Activated T-cell treated with anti-CD3 and anti-CD28 coated beads for 24 hours (primary cell): Measurements from ENCODE around the gene FDXR.

Source experiments
- DNase-seq: peaks from one replicate; pipeline ENCODE4 v3.0.0-alpha.2; 2020; ENCODE audit warnings: low read depth

The FDXR gene

DNA sequence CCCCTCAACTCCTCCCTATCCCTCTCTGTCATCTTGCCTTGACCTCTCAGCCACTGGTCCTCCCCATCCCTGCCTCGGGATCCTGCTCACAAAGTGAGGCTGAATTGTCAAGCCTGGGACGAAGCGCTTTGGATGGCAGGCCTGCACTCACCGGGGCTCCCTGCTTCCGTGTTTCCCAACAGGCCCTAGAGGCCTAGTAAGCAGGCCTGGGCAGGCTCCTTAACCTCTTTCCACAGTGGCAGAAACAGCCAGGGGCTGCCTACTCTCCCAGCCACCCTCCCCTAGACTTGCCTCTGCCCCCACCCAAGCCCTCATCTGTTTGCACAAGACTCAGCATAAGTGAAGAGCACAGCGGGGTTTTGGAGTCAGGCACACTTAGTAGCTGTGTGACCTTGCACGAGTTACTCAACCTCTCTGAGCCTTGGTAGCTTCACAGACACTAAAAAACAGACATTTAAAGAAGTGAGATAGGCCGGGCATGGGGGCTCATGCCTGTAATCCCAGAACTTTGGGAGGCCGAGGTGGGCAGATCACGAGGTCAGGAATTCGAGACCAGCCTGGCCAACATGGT lies 25.7 kb upstream of the FDXR start:
- no peak for DNase-seq

DNA sequence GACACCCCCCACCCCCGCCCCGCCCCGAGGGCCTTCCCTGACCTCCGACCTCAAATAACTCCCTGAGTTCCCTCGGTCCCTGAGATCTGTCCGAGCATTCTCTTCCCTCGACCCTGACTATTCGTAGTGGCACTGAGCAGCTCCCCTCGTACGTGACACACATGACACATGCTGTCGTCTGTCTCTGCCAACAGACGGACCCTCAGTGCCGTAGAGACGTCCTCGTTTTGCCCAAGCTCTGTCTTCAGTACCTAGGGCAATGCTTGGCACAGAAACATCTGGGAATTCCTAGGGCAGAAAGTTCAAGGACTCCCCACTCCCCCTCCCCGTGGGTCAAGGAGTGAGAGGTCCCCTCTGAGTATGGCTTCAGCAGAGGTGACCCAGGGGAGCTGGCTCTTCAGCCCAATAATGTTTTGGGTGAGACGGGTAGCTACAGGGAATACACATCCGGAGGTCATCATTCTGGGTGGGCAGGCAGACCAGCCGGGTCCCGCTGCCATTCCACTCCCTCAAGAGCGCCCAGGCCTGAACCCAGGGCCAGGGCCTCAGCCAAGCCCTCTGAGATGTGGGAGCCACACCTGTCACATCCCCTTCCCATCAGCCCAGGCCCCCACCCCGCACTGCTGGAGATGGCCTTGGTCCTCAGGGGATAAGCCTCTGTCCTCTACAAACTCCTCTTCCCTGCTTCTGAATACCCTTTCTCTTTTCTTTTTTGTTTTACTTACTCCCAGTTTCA lies 21.3 kb upstream of the FDXR start:
- DNase-seq, result no peak

GRCh38 chr17:74892974-74893911 lies 20.4 kb upstream of the FDXR start, which contains the start of gene FADS6:
FADS6 (minus strand) TSS chr17:74893633; CDS start chr17:74893595, 38 bp downstream.
- DNase-seq, result no peak

DNA sequence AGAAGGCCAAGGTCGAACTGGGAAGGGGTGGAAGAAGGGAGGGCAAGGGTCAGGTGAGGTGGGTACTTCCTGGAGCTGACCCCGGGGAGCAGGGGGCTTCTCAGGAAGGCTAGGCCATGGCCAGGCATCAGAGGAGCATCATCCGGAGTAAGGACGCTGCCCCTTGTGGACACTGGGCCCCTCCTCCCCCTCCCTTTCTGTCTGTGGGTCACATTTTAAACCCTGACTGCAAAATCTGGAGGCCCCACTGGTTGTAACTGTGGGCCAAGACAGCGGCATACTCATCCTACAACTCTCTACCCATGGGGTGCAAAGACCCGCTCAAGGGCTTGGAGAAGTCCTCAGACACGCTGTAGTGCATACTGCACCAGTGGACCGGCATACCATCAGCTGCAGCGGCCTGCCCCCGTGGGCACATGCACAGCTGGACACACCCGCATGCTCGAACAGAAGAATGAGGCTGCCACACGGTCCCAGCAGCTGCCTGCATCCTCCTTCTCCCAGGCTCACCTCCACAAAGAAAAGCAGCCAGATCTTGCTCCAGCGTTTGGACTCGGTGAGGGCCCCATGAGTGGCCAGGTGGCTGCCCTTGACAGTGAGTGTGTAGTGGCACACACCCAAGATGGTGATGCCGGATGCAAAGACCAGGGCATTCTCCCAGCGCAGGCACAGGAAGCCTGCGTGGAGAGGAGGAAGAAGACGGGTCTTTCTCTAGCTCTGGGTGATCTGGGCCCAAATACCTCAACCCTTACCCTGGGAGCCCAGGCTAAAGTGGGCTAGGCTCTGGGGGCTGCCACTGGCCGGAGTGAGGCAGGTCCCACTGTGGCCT lies 19.4 kb upstream of the FDXR start:
- no peak for DNase-seq

DNA sequence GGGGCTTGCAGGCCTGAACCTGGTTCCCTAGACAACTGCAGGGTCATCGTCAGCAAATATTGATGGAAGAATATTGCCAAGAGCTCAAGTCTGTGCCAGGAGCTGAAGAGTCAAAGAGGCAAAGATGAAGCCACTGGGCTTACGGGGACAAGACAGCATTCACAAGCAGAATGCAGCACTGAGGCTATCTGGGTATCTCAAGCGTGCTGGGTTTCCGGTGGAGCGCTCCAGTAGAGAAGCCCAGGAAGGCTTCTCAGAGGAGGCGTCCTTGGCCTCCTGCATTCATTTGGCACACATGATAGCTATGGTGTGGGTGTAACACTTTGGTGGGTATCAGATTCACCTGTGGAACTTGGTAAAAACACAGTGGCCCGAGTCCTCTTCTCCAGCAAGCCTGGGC lies 17.8 kb upstream of the FDXR start:
- no peak for DNase-seq

DNA sequence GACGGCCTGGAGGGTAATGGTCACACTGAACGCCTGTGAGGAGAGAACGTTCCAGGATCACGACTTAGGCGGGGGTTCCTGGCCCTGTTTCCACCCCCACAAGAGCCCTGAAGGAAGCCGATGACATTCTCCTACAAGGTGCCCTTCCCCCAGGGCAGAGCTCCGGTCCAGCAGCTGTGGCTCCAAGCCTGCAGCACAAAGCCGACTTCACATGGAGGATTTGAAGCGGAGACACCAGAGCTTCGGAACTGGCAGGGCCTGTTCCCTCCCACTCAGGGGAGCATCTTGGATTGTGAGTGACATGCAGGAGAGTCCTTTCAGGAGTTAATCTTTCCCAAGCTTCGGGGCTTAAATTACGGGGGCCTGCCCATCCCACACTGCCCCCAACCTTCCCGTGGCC lies 15.7 kb upstream of the FDXR start:
- no peak for DNase-seq

DNA sequence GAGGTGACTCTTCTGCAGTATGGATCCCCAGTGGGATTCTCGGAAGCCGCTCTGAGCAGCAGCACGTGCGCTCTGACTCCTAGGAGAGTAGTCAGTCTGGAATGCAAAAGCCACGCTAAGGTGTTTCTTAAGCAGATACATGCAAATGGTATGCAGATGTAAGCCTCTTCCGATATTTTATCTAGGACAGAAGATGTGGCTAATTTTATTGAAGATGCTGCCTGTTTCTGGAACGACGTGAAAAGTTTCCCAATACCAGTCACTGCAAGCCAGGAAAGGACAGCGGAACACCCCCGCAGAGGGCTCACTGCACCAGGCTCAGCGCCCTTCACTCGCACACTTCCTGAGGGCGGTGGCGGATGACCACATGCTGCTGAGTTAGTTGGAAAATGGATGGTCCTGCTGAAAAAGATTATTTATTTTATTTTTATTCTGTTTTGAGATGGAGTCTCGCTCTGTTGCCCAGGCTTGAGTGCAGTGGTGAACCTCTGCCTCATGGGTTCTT lies 10.5 kb upstream of the FDXR start:
- DNase-seq, result no peak

GRCh38 chr17:74882517-74883240 lies 9.9 kb upstream of the FDXR start:
- DNase-seq, result no peak

- DNase-seq, result no peak
These were observed 8.3 kb upstream of the FDXR start for GRCh38 chr17:74881073-74881472.

GRCh38 chr17:74879308-74879707 lies 6.5 kb upstream of the FDXR start:
- no peak for DNase-seq

DNA sequence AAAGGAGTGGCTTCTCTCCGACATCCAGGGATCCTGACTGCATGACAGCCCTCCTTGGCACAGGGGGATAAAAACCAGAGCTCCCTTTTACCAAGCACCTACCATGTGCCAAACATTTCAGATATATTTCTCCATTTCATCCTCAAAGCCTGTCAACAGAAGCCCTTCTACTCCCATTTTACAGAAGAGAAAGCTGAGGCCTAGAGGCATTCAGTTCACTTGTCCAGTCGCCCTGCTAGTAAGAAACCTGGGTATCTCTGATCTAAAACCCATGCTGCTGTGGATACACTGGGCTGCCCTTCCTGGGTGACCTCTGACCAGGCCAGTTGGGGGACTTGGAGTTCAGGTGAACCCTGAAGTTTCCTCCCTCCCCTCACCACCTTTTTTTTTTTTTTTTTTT lies 5.9 kb upstream of the FDXR start:
- no peak for DNase-seq

DNA sequence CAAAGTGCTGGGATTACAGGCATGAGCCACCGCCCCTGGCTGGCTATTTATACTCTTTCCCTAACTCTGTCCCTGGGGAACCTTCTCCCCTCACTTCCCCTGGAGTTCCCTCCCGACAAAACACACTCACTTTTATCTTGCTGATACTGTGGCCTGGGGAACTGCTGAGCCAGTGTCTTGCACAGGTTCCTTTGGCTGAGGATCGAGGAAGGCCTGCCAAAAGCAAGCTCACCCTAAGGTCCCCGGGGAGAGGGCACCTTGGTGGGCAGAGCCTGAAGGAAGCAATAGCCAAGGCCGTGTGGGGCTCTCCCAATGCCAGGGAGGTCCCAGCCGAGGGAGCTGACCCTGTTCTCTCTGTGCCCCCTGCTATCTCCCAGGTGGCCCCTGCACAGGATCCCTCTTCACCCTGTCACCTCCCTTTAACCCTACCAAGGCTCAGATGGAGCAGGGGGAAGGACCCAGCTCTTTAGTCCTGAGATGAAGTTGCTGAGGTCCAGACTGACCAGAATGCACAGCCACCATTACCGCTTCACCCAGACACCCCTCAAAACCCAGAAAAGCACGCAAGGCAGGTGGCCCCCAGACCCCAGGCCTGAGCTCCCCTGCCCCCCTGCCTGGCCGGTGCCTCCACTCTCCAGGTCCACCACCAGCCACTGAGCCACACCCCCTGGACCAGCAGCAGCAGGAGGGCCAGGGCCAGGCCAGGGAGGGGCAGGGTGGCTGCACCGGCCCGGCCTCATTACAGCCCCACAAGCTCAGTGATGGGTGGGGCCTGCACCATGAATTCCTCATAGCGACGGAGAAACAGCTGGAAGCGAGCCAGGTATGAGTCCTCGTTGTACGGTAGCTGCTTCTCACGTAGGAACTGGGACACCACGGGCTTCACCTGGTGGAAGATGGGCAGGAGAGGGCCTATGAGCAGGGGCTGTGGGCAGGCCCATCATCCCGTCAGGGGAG lies 5.1 kb upstream of the FDXR start:
- DNase-seq, result no peak

GRCh38 chr17:74875977-74876593 lies 3.3 kb upstream of the FDXR start:
- DNase-seq, result no peak

- DNase-seq, result no peak
These were observed 2.6 kb upstream of the FDXR start for GRCh38 chr17:74875155-74875976.

DNA sequence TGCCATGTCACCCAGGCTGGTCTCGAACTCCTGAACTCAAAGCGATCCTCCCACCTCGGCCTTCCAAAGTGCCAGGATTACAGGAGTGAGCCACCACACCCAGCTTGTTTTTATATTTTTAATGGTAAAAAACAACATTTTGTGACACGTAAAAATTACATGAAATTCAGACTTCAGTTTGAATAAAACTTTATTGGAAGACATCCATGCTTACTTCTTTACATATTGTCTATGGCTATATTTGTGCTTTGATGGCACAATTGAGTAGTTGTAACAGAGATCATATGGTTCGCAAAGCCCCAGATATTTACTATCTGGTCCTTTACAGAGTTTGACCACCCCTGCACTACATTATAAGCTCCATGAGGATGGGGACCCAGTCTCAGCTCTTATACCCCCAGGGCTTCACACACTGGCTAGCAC lies 1.8 kb upstream of the FDXR start:
- no peak for DNase-seq

- no peak for DNase-seq
These were observed 1.2 kb upstream of the FDXR start for GRCh38 chr17:74873874-74874614.

- DNase-seq, result peak; percentile 99
These were observed 461 bp upstream of the FDXR start for GRCh38 chr17:74873037-74873873.
